ENCODE data around the gene ZNF189.

The ZNF189 gene

GRCh38 chr9:101417389-101417788, 18.7 kb downstream of the ZNF189 start:
- H3K27ac ChIP-seq: no peak overlapping the region
- no peak overlapping the region for H2AFZ ChIP-seq (ENCODE audit: low read depth)
- no peaks in the 10 kb centered on the region for H4K20me1 ChIP-seq (ENCODE audit: insufficient read depth)
- no peaks in the 10 kb centered on the region for H3K36me3 ChIP-seq (ENCODE audit: insufficient read depth)
- H3K9ac ChIP-seq: no peak overlapping the region
- no peak overlapping the region for H3K4me2 ChIP-seq
- no peaks in the 10 kb centered on the region for H3K27me3 ChIP-seq (ENCODE audit: insufficient read depth, low read depth)
- no peaks in the 10 kb centered on the region for H3K79me2 ChIP-seq (ENCODE audit: insufficient read depth, low read depth)
- no peak overlapping the region for H3K4me3 ChIP-seq (IDR thresholded peaks at IDR 0.05; ENCODE audit: insufficient read depth, low read depth, low read length)
- TF ChIP-seq, protein P1, sequence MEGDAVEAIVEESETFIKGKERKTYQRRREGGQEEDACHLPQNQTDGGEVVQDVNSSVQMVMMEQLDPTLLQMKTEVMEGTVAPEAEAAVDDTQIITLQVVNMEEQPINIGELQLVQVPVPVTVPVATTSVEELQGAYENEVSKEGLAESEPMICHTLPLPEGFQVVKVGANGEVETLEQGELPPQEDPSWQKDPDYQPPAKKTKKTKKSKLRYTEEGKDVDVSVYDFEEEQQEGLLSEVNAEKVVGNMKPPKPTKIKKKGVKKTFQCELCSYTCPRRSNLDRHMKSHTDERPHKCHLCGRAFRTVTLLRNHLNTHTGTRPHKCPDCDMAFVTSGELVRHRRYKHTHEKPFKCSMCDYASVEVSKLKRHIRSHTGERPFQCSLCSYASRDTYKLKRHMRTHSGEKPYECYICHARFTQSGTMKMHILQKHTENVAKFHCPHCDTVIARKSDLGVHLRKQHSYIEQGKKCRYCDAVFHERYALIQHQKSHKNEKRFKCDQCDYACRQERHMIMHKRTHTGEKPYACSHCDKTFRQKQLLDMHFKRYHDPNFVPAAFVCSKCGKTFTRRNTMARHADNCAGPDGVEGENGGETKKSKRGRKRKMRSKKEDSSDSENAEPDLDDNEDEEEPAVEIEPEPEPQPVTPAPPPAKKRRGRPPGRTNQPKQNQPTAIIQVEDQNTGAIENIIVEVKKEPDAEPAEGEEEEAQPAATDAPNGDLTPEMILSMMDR (conservative IDR thresholded peaks at IDR 0.05; ENCODE audit: low read depth, low read length): no peak
- peaks cover 4% of the 10 kb centered on the region for H3K4me1 ChIP-seq (ENCODE audit: low read depth, poor library complexity, severe bottlenecking)

DNA sequence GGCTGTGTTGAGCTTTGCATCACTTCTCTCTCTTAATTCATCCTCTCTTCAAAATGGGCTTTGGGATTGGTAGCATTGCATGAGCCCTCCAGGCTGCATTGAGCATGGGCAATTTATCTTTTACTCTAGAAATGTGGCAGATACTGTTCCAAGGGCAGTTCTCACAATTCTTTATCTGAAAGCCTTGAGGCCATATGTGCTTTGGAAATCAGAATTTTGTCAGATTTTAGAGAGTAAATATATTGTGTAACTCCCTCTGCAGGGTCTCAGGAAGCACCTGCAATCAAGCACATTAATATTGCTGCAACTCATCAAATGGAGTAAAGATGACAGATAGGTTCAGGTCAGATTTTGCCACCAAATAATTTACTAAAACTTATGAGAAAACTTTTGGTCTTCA, 19.3 kb downstream of the ZNF189 start:
- no peaks in the 10 kb centered on the region for H4K20me1 ChIP-seq (ENCODE audit: insufficient read depth)
- H3K4me3 ChIP-seq (IDR thresholded peaks at IDR 0.05; ENCODE audit: insufficient read depth, low read depth, low read length): no peak overlapping the region
- H3K27ac ChIP-seq: no peak overlapping the region
- no peak overlapping the region for H3K9ac ChIP-seq
- peaks cover 4% of the 10 kb centered on the region for H3K4me1 ChIP-seq (ENCODE audit: low read depth, poor library complexity, severe bottlenecking)
- H3K36me3 ChIP-seq (ENCODE audit: insufficient read depth): no peaks in the 10 kb centered on the region
- H2AFZ ChIP-seq (ENCODE audit: low read depth): no peak overlapping the region
- H3K4me2 ChIP-seq: no peak overlapping the region
- no peaks in the 10 kb centered on the region for H3K27me3 ChIP-seq (ENCODE audit: insufficient read depth, low read depth)
- H3K79me2 ChIP-seq (ENCODE audit: insufficient read depth, low read depth): no peaks in the 10 kb centered on the region
- TF ChIP-seq, protein P1 (conservative IDR thresholded peaks at IDR 0.05; ENCODE audit: low read depth, low read length): no peak

- H3K27ac ChIP-seq: no peak overlapping the region
- H3K79me2 ChIP-seq (ENCODE audit: insufficient read depth, low read depth): no peaks in the 10 kb centered on the region
- H3K36me3 ChIP-seq (ENCODE audit: insufficient read depth): no peaks in the 10 kb centered on the region
- H3K9ac ChIP-seq: no peak overlapping the region
- H3K27me3 ChIP-seq (ENCODE audit: insufficient read depth, low read depth): no peaks in the 10 kb centered on the region
- TF ChIP-seq, protein P1 (conservative IDR thresholded peaks at IDR 0.05; ENCODE audit: low read depth, low read length): no peak
- no peak overlapping the region for H3K4me3 ChIP-seq (IDR thresholded peaks at IDR 0.05; ENCODE audit: insufficient read depth, low read depth, low read length)
- H3K4me2 ChIP-seq: no peak overlapping the region
- no peak overlapping the region for H2AFZ ChIP-seq (ENCODE audit: low read depth)
- no peaks in the 10 kb centered on the region for H4K20me1 ChIP-seq (ENCODE audit: insufficient read depth)
- peaks cover 4% of the 10 kb centered on the region for H3K4me1 ChIP-seq (ENCODE audit: low read depth, poor library complexity, severe bottlenecking)
Measured at GRCh38 chr9:101418518-101419430, 20.1 kb downstream of the ZNF189 start.

GRCh38 chr9:101419863-101420262, 21.2 kb downstream of the ZNF189 start:
- TF ChIP-seq, protein P1 (conservative IDR thresholded peaks at IDR 0.05; ENCODE audit: low read depth, low read length): no peak
- Histone ChIP-seq H3K9ac (no peak overlapping the region), H3K79me2 (ENCODE audit: insufficient read depth, low read depth) (no peaks in the 10 kb centered on the region), H3K27me3 (ENCODE audit: insufficient read depth, low read depth) (no peaks in the 10 kb centered on the region), H3K4me1 (ENCODE audit: low read depth, poor library complexity, severe bottlenecking) (peaks cover 10% of the 10 kb centered on the region), H3K27ac (no peak overlapping the region), H3K36me3 (ENCODE audit: insufficient read depth) (no peaks in the 10 kb centered on the region), H3K4me2 (no peak overlapping the region), H4K20me1 (ENCODE audit: insufficient read depth) (no peaks in the 10 kb centered on the region), H2AFZ (ENCODE audit: low read depth) (no peak overlapping the region), H3K4me3 (IDR thresholded peaks at IDR 0.05; ENCODE audit: insufficient read depth, low read depth, low read length) (no peak overlapping the region)
